C4-2B (cell line): Measurements from ENCODE around the gene SPEM1.
"Not testable (repeated sequence)": the region's sequence is repeated elsewhere in the genome, so short reads cannot be mapped to it uniquely, and the experiment has no call there.

Experiments used
- H3K27ac ChIP-seq: fragments of 450-650 bp; 2 replicates; pipeline ENCODE4 v1.5.1; 2017
- CTCF ChIP-seq: fragments of 450-650 bp; conservative IDR thresholded peaks from 2 replicates; pipeline ENCODE4 v1.5.1; 2017; ENCODE audit warnings: mild to moderate bottlenecking
- ZFX ChIP-seq: fragments of 450-650 bp; IDR thresholded peaks from 2 replicates; pipeline ENCODE4 v1.6.1; 2017

The SPEM1 gene

GRCh38 chr17:7466639-7467341 is 46.7 kb downstream of the SPEM1 start:
- H3K27ac ChIP-seq: peak overlapping the region; percentile 40
- TF ChIP-seq CTCF (no peak), ZFX (no peak)

- peak overlapping the region; percentile 40 for H3K27ac ChIP-seq
- TF ChIP-seq CTCF (no peak), ZFX (no peak)
These were observed 47.4 kb downstream of the SPEM1 start for GRCh38 chr17:7467498-7467897.

- TF ChIP-seq CTCF (no peak), ZFX (no peak)
- no peak overlapping the region for H3K27ac ChIP-seq
These were observed 48.2 kb downstream of the SPEM1 start for GRCh38 chr17:7468290-7468689.

GRCh38 chr17:7468804-7469389 is 48.8 kb downstream of the SPEM1 start:
- TF ChIP-seq ZFX (no peak), CTCF (no peak)
- no peak overlapping the region for H3K27ac ChIP-seq

- not testable (repeated sequence) for H3K27ac ChIP-seq
These were observed 49.7 kb downstream of the SPEM1 start for GRCh38 chr17:7469843-7470242.

- not testable (repeated sequence) for H3K27ac ChIP-seq
These were observed 50.4 kb downstream of the SPEM1 start for GRCh38 chr17:7470457-7470973.
